ENCODE results near the gene CDH2. TPM values are rescaled to one million over a fixed set of nuclear protein-coding genes. Genes with fewer than 3 reads are reported as not detected.

Gene CDH2
- total RNA-seq, 1 donor from 2014 or later: 363 TPM

GRCh38 chr18:28063271-28063761, 113.6 kb downstream of the CDH2 start:
- H3K79me2 ChIP-seq (ENCODE audit: insufficient read depth, low read length): peaks cover 86% of the 10 kb centered on the region
- H3K27ac ChIP-seq (ENCODE audit: low read depth, low read length): peak overlapping the region; percentile 99

DNA sequence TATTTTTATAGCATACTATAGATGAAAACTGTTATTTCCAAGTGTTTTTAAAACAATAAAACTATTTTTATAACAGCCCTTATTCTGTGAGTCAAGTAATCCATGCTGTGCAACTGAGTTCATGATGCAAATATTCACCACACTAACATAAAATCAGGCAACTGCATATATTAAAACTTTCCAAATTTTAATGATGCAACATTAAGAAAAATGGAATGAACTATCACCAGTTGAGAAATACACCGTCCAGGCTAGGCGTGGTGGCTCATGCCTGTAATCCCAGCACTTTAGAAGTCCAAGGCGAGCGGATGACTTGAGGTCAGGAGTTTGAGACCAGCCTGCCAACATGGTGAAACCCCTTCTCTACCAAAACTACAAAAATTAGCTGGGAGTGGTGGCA, 114.5 kb downstream of the CDH2 start:
- H3K36me3 Mint-ChIP-seq (ENCODE audit: low read depth, unreplicated experiment): peaks cover 5% of the 10 kb centered on the region
- Histone ChIP-seq H4K20me1 (ENCODE audit: insufficient read depth, low read length) (no peaks in the 10 kb centered on the region), H3K4me1 (ENCODE audit: insufficient read depth, low read length) (peaks cover 46% of the 10 kb centered on the region), H2AFZ (ENCODE audit: low read depth, low read length) (no peak overlapping the region), H3K36me3 (ENCODE audit: insufficient read depth, low read length) (no peaks in the 10 kb centered on the region), H3K9ac (ENCODE audit: low read length) (peak overlapping the region; percentile 43), H3K79me2 (ENCODE audit: insufficient read depth, low read length) (peaks cover 86% of the 10 kb centered on the region), H3K27ac (ENCODE audit: low read depth, low read length) (peak overlapping the region; percentile 99), H3K27me3 (ENCODE audit: insufficient read depth, low read length) (no peaks in the 10 kb centered on the region), H3K4me3 (ENCODE audit: insufficient read depth, low read depth, low read length) (no peak overlapping the region), H3K4me2 (ENCODE audit: low read length) (peak overlapping the region; percentile 16), H3K9me3 (ENCODE audit: insufficient read depth, low read depth, low read length) (no peaks in the 10 kb centered on the region)
- no peak for TF ChIP-seq EZH2 (IDR thresholded peaks at IDR 0.05; ENCODE audit: insufficient read depth, low read length)
- TF ChIP-seq, protein P1, sequence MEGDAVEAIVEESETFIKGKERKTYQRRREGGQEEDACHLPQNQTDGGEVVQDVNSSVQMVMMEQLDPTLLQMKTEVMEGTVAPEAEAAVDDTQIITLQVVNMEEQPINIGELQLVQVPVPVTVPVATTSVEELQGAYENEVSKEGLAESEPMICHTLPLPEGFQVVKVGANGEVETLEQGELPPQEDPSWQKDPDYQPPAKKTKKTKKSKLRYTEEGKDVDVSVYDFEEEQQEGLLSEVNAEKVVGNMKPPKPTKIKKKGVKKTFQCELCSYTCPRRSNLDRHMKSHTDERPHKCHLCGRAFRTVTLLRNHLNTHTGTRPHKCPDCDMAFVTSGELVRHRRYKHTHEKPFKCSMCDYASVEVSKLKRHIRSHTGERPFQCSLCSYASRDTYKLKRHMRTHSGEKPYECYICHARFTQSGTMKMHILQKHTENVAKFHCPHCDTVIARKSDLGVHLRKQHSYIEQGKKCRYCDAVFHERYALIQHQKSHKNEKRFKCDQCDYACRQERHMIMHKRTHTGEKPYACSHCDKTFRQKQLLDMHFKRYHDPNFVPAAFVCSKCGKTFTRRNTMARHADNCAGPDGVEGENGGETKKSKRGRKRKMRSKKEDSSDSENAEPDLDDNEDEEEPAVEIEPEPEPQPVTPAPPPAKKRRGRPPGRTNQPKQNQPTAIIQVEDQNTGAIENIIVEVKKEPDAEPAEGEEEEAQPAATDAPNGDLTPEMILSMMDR (IDR thresholded peaks at IDR 0.05; ENCODE audit: insufficient read depth, low read depth, low read length): no peak
- FAIRE-seq (peak; percentile 78), DNase-seq (ENCODE audit: low read depth) (peak; percentile 27)
- peak overlapping the region; percentile 97 for H3K27ac Mint-ChIP-seq (ENCODE audit: unreplicated experiment)
- H3K4me3 Mint-ChIP-seq (ENCODE audit: unreplicated experiment): no peak overlapping the region
- peaks cover 52% of the 10 kb centered on the region for H3K4me1 Mint-ChIP-seq (ENCODE audit: low read depth, unreplicated experiment)
- no peaks in the 10 kb centered on the region for H3K27me3 Mint-ChIP-seq (ENCODE audit: low read depth, unreplicated experiment)
- H3K9me3 Mint-ChIP-seq (ENCODE audit: unreplicated experiment): peaks cover 5% of the 10 kb centered on the region

More at GRCh38 chr18:28063271-28063761, 113.6 kb downstream of the CDH2 start:
- Histone ChIP-seq H4K20me1 (ENCODE audit: insufficient read depth, low read length) (no peaks in the 10 kb centered on the region), H3K27me3 (ENCODE audit: insufficient read depth, low read length) (no peaks in the 10 kb centered on the region), H3K4me3 (ENCODE audit: insufficient read depth, low read depth, low read length) (no peak overlapping the region), H3K36me3 (ENCODE audit: insufficient read depth, low read length) (no peaks in the 10 kb centered on the region), H3K9me3 (ENCODE audit: insufficient read depth, low read depth, low read length) (no peaks in the 10 kb centered on the region), H3K4me1 (ENCODE audit: insufficient read depth, low read length) (peaks cover 46% of the 10 kb centered on the region), H2AFZ (ENCODE audit: low read depth, low read length) (no peak overlapping the region), H3K4me2 (ENCODE audit: low read length) (peak overlapping the region; percentile 49), H3K9ac (ENCODE audit: low read length) (peak overlapping the region; percentile 62)
- Mint-ChIP-seq H3K36me3 (ENCODE audit: low read depth, unreplicated experiment) (peaks cover 2% of the 10 kb centered on the region), H3K4me3 (ENCODE audit: unreplicated experiment) (peak overlapping the region; percentile 4), H3K4me1 (ENCODE audit: low read depth, unreplicated experiment) (peaks cover 57% of the 10 kb centered on the region), H3K27me3 (ENCODE audit: low read depth, unreplicated experiment) (no peaks in the 10 kb centered on the region), H3K9me3 (ENCODE audit: unreplicated experiment) (peaks cover 5% of the 10 kb centered on the region), H3K27ac (ENCODE audit: unreplicated experiment) (peak overlapping the region; percentile 97)
- FAIRE-seq (peak; percentile 98), DNase-seq (ENCODE audit: low read depth) (peak; percentile 67)
- no peak for TF ChIP-seq EZH2 (IDR thresholded peaks at IDR 0.05; ENCODE audit: insufficient read depth, low read length)
- TF ChIP-seq, protein P1 (IDR thresholded peaks at IDR 0.05; ENCODE audit: insufficient read depth, low read depth, low read length): no peak

DNA sequence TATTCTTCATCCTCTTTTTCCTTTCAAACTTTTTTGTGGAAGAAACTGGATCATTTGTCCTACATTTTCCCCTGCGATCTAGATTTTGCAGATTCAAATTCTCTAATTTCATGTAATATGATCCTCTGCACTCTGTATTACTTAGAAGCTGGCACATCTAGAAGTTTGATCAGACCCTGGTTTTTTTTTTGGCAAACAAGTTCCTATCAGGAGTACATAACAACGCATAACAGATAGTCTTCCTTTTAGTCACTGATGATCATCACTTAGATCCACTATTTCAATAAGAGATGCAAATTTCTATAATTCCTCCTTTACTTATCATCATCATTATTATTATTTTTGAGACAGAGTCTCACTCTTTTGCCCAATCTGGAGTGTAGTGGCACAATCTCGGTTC, 117.1 kb downstream of the CDH2 start:
- Histone ChIP-seq H3K27ac (ENCODE audit: low read depth, low read length) (no peak overlapping the region), H3K4me1 (ENCODE audit: insufficient read depth, low read length) (peaks cover 28% of the 10 kb centered on the region), H4K20me1 (ENCODE audit: insufficient read depth, low read length) (no peaks in the 10 kb centered on the region), H3K4me3 (ENCODE audit: insufficient read depth, low read depth, low read length) (no peak overlapping the region), H3K9me3 (ENCODE audit: insufficient read depth, low read depth, low read length) (no peaks in the 10 kb centered on the region), H3K9ac (ENCODE audit: low read length) (no peak overlapping the region), H3K4me2 (ENCODE audit: low read length) (no peak overlapping the region), H3K36me3 (ENCODE audit: insufficient read depth, low read length) (no peaks in the 10 kb centered on the region), H3K27me3 (ENCODE audit: insufficient read depth, low read length) (no peaks in the 10 kb centered on the region), H3K79me2 (ENCODE audit: insufficient read depth, low read length) (peaks cover 93% of the 10 kb centered on the region), H2AFZ (ENCODE audit: low read depth, low read length) (no peak overlapping the region)
- Mint-ChIP-seq H3K4me3 (ENCODE audit: unreplicated experiment) (no peak overlapping the region), H3K4me1 (ENCODE audit: low read depth, unreplicated experiment) (peaks cover 33% of the 10 kb centered on the region), H3K9me3 (ENCODE audit: unreplicated experiment) (peaks cover 5% of the 10 kb centered on the region), H3K27me3 (ENCODE audit: low read depth, unreplicated experiment) (no peaks in the 10 kb centered on the region), H3K36me3 (ENCODE audit: low read depth, unreplicated experiment) (peaks cover 5% of the 10 kb centered on the region), H3K27ac (ENCODE audit: unreplicated experiment) (peak overlapping the region; percentile 87)
- DNase-seq (ENCODE audit: low read depth) (peak; percentile 51), FAIRE-seq (no peak)
- TF ChIP-seq, protein P1 (IDR thresholded peaks at IDR 0.05; ENCODE audit: insufficient read depth, low read depth, low read length): no peak
- TF ChIP-seq EZH2 (IDR thresholded peaks at IDR 0.05; ENCODE audit: insufficient read depth, low read length): no peak
